NCI-H82 treated with DMSO at 0.1 percent for 48 hours (cell line): ENCODE data around the gene DSCAM.
"Not testable (repeated sequence)": the region's sequence is repeated elsewhere in the genome, so short reads cannot be mapped to it uniquely, and the experiment has no call there.

ENCODE experiments used
- DNase-seq: peaks from one replicate; lab custom pipeline; 2025; ENCODE audit not compliant: unreplicated experiment; lab: John Stamatoyannopoulos, UW

The DSCAM gene

GRCh38 chr21:40074198-40074597 lies 772.8 kb downstream of the DSCAM start:
- no peak for DNase-seq

GRCh38 chr21:40073642-40074041 lies 773.3 kb downstream of the DSCAM start:
- DNase-seq = no peak

GRCh38 chr21:40070871-40071270 lies 776.1 kb downstream of the DSCAM start:
- no peak for DNase-seq

- DNase-seq = no peak
Observed at GRCh38 chr21:40067751-40068150, 779.2 kb downstream of the DSCAM start.

GRCh38 chr21:40066221-40066620 lies 780.7 kb downstream of the DSCAM start:
- no peak for DNase-seq

GRCh38 chr21:40060083-40060677 lies 786.8 kb downstream of the DSCAM start:
- DNase-seq = peak; percentile 10

GRCh38 chr21:40057331-40057730 lies 789.6 kb downstream of the DSCAM start:
- no peak for DNase-seq

GRCh38 chr21:40056031-40056430 lies 790.9 kb downstream of the DSCAM start:
- no peak for DNase-seq

GRCh38 chr21:40054403-40054802 lies 792.6 kb downstream of the DSCAM start:
- DNase-seq = no peak

GRCh38 chr21:40053007-40053406 lies 794.0 kb downstream of the DSCAM start:
- DNase-seq = peak; percentile 12

GRCh38 chr21:40052276-40052675 lies 794.7 kb downstream of the DSCAM start:
- no peak for DNase-seq

GRCh38 chr21:40051801-40052200 lies 795.2 kb downstream of the DSCAM start:
- DNase-seq = no peak

- DNase-seq = no peak
Observed at GRCh38 chr21:40049931-40050290, 797.0 kb downstream of the DSCAM start.

- DNase-seq = no peak
Observed at GRCh38 chr21:40049031-40049930, 797.7 kb downstream of the DSCAM start.

GRCh38 chr21:40047993-40048730 lies 798.8 kb downstream of the DSCAM start:
- DNase-seq = peak; percentile 22

GRCh38 chr21:40047211-40047610 lies 799.7 kb downstream of the DSCAM start:
- DNase-seq = peak; percentile 20

GRCh38 chr21:40043866-40044265 lies 803.1 kb downstream of the DSCAM start:
- no peak for DNase-seq

GRCh38 chr21:40043423-40043822 lies 803.5 kb downstream of the DSCAM start:
- DNase-seq = peak; percentile 6

- DNase-seq = no peak
Observed at GRCh38 chr21:40041446-40041845, 805.5 kb downstream of the DSCAM start.

GRCh38 chr21:40033156-40033782 lies 813.7 kb downstream of the DSCAM start:
- not testable (repeated sequence) for DNase-seq

- no peak for DNase-seq
Observed at GRCh38 chr21:40029888-40030287, 817.1 kb downstream of the DSCAM start.
